Peyer's patch (tissue), 4 donors: Measurements from ENCODE around the gene PPP1R14D. TPM values are rescaled to one million over a fixed set of nuclear protein-coding genes. Genes with fewer than 3 reads are reported as not detected.

Source experiments
- DNase-seq, 3 donors: peaks; one replicate each; pipeline ENCODE4 v3.0.0-alpha.2; 2017 to 2019
- H3K27ac ChIP-seq, 4 donors: fragments of 200-600 bp; sonication (generic); one replicate each; pipeline ENCODE4 v1.5.1; 2016 to 2019
- H3K27me3 ChIP-seq, 2 donors: fragments of 200-600 bp; sonication (generic); one replicate each; pipeline ENCODE4 v1.5.1; 2019
- H3K36me3 ChIP-seq, 3 donors: fragments of 200-600 bp; sonication (generic); one replicate each; pipeline ENCODE4 v1.5.1; 2016 to 2019
- H3K4me1 ChIP-seq, 4 donors: fragments of 200-600 bp; sonication (generic); one replicate each; pipeline ENCODE4 v1.5.1; 2016 to 2019
- H3K4me3 ChIP-seq, 4 donors: fragments of 200-600 bp; sonication (generic); 1 replicate in 3 of 4; 2 replicates in 1 of 4; pipeline ENCODE4 v1.5.1; 2016 to 2019; ENCODE audit warnings: mild to moderate bottlenecking in 1 of 4
- H3K9me3 ChIP-seq, 4 donors: fragments of 200-600 bp; sonication (generic); one replicate each; pipeline ENCODE4 v1.5.1; 2016 to 2019; ENCODE audit warnings: mild to moderate bottlenecking in 1 of 4
- CTCF ChIP-seq, 6 experiments: fragments of 450-650 bp in 4 of 6; fragments of 200-600 bp in 2 of 6; sonication (generic) in 1 of 6; IDR thresholded peaks; one replicate each; pipeline ENCODE4 v1.5.1; 2017 to 2019; ENCODE audit warnings: antibody characterized with exemption in 6 of 6, mild to moderate bottlenecking in 3 of 6, moderate library complexity in 1 of 6
- POLR2A ChIP-seq, 2 donors: fragments of 450-650 bp; IDR thresholded peaks; one replicate each; pipeline ENCODE4 v1.5.1; 2017; ENCODE audit warnings: antibody characterized with exemption in 2 of 2, mild to moderate bottlenecking in 2 of 2, moderate library complexity in 2 of 2
- total RNA-seq, 4 donors: library from RNA; depleted of rRNA; stranded (reverse); fragments of >200 nt; gene quantifications; one replicate each; pipeline ENCODE4 v1.1.0, GENCODE V29; 2016

PPP1R14D gene
- total RNA-seq, 4 donors from 2014 or later = 42.9 to 217 (median 148) TPM

- peaks cover 0 to 6% (median 0%) of the 10 kb centered on the region in 4 donors for H3K4me1 ChIP-seq
- DNase-seq = no peak
- no peak overlapping the region for H3K4me3 ChIP-seq
- no peaks in the 10 kb centered on the region for H3K9me3 ChIP-seq
- no peak for TF ChIP-seq POLR2A (IDR thresholded peaks at IDR 0.05)
- TF ChIP-seq CTCF (IDR thresholded peaks at IDR 0.05) = no peak
- H3K27ac ChIP-seq = no peak overlapping the region
- no peaks in the 10 kb centered on the region for H3K36me3 ChIP-seq
- no peaks in the 10 kb centered on the region for H3K27me3 ChIP-seq
These were observed 10.2 kb upstream of the PPP1R14D start for GRCh38 chr15:40838756-40839155.

- no peak for TF ChIP-seq CTCF (IDR thresholded peaks at IDR 0.05)
- TF ChIP-seq POLR2A (IDR thresholded peaks at IDR 0.05) = no peak
- Histone ChIP-seq H3K27ac (no peak overlapping the region), H3K9me3 (no peaks in the 10 kb centered on the region), H3K27me3 (no peaks in the 10 kb centered on the region), H3K4me1 (no peaks in the 10 kb centered on the region), H3K4me3 (no peak overlapping the region), H3K36me3 (no peaks in the 10 kb centered on the region)
- DNase-seq = no peak
These were observed 7.5 kb upstream of the PPP1R14D start for GRCh38 chr15:40836020-40836419.

DNA sequence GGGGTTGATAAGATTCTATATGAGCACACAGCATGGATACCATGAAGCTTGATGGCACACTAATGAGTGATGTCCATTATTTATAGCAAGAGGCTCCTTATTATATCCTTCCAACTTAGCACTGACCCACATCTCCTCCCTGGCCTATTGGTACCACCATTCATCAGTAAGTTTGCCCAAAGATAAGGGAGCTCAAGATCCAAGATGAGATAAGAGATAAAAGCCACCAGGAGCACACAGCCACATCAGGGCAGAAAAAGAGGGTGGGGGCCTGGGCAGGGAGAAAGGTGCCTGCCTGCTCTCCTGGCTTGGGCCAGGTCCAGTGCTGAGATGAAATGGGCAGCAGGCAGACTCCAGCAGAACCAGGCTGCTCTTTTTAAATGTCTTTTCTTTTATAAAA lies 4.4 kb upstream of the PPP1R14D start:
- Histone ChIP-seq H3K27ac (no peak overlapping the region), H3K36me3 (no peaks in the 10 kb centered on the region), H3K4me1 (no peaks in the 10 kb centered on the region), H3K9me3 (no peaks in the 10 kb centered on the region), H3K4me3 (no peak overlapping the region), H3K27me3 (no peaks in the 10 kb centered on the region)
- no peak for TF ChIP-seq POLR2A (IDR thresholded peaks at IDR 0.05)
- no peak for TF ChIP-seq CTCF (IDR thresholded peaks at IDR 0.05)
- DNase-seq = no peak

GRCh38 chr15:40831861-40832260 lies 3.4 kb upstream of the PPP1R14D start:
- Histone ChIP-seq H3K4me3 (no peak overlapping the region), H3K27me3 (no peaks in the 10 kb centered on the region), H3K4me1 (no peaks in the 10 kb centered on the region), H3K36me3 (no peaks in the 10 kb centered on the region), H3K27ac (no peak overlapping the region), H3K9me3 (no peaks in the 10 kb centered on the region)
- no peak for TF ChIP-seq POLR2A (IDR thresholded peaks at IDR 0.05)
- no peak for DNase-seq

DNA sequence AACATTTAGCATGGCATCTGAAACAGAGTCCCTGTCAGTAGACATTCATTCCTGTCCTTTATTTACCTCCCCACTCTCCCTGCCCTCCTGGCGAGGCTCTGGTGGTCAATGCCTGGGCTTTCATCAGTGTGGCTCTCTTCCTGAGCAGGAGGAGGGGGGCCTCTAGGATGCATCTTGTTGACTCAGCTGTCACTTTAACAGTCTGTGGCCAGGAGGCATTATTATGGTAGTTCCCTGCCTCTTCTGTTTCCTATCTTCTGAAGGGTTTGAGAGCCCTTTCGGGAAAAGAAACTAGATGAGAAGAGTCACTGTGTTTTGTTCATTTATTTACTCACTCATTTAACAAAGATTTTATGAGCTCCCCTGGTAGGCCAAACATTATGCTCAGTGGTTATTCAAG lies 2.4 kb upstream of the PPP1R14D start:
- Histone ChIP-seq H3K4me3 (no peak overlapping the region), H3K4me1 (peaks cover 0 to 3% (median 0%) of the 10 kb centered on the region in 4 donors), H3K9me3 (no peaks in the 10 kb centered on the region), H3K27ac (no peak overlapping the region), H3K36me3 (no peaks in the 10 kb centered on the region), H3K27me3 (no peaks in the 10 kb centered on the region)
- TF ChIP-seq CTCF (IDR thresholded peaks at IDR 0.05) = no peak
- no peak for DNase-seq

DNA sequence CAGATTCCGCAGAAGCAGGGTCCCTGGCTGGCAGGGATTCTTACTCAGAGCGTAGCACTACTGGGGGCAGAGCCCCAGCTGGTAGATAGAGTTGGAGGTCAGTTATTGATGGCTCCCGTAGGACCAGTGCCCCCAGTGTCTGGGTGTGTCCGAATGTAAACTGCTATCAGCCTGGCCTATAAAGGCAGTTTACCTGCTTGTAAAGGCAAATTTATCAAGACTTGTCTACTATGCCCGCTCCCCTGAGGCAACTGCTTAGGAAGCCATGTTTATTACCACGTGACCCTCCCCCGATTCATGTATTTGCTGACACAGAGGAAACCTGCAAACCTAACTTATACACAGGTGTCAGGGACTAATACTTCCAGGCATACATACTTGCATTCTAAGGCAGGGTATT lies 607 bp upstream of the PPP1R14D start:
- Histone ChIP-seq H3K4me3 (peak overlapping the region in 2 of 4 donors; percentile 58 to 68), H3K4me1 (peaks cover 0 to 9% (median 2%) of the 10 kb centered on the region in 4 donors), H3K36me3 (no peaks in the 10 kb centered on the region), H3K27me3 (no peaks in the 10 kb centered on the region), H3K9me3 (no peaks in the 10 kb centered on the region), H3K27ac (peak overlapping the region in 3 of 4 donors; percentile 71 to 96 (median 86))
- TF ChIP-seq CTCF (IDR thresholded peaks at IDR 0.05) (no peak), POLR2A (IDR thresholded peaks at IDR 0.05) (no peak)
- DNase-seq = peak in 1 of 3 donors; percentile 57
